ENCODE measurements around the gene DIDO1.
A peak's percentile ranks its signal among the peaks of the same experiment; 100 is the strongest.

DIDO1 gene

GRCh38 chr20:62941792-62942191 lies 15.5 kb upstream of the DIDO1 start:
- TF ChIP-seq CTCF (IDR thresholded peaks at IDR 0.05; ENCODE audit: low read depth, low read length) = no peak
- no peak for DNase-seq (ENCODE audit: extremely low read depth, low read depth)

GRCh38 chr20:62940875-62941274 lies 14.6 kb upstream of the DIDO1 start:
- no peak for TF ChIP-seq CTCF (IDR thresholded peaks at IDR 0.05; ENCODE audit: low read depth, low read length)
- DNase-seq (ENCODE audit: extremely low read depth, low read depth) = no peak

- no peak for DNase-seq (ENCODE audit: extremely low read depth, low read depth)
- no peak for TF ChIP-seq CTCF (IDR thresholded peaks at IDR 0.05; ENCODE audit: low read depth, low read length)
These were observed 12.0 kb upstream of the DIDO1 start, which contains the start of gene GID8 for GRCh38 chr20:62938105-62938888. TSS of gene GID8 (plus strand) at chr20:62938147. CDS start at chr20:62941503, 3,356 bp downstream.

GRCh38 chr20:62937268-62938104 lies 11.2 kb upstream of the DIDO1 start:
- no peak for TF ChIP-seq CTCF (IDR thresholded peaks at IDR 0.05; ENCODE audit: low read depth, low read length)
- DNase-seq (ENCODE audit: extremely low read depth, low read depth) = peak; percentile 90

GRCh38 chr20:62935968-62936585 lies 9.8 kb upstream of the DIDO1 start:
- TF ChIP-seq CTCF (IDR thresholded peaks at IDR 0.05; ENCODE audit: low read depth, low read length) = no peak
- DNase-seq (ENCODE audit: extremely low read depth, low read depth) = no peak

- TF ChIP-seq CTCF (IDR thresholded peaks at IDR 0.05; ENCODE audit: low read depth, low read length) = no peak
- DNase-seq (ENCODE audit: extremely low read depth, low read depth) = no peak
These were observed 9.1 kb upstream of the DIDO1 start for GRCh38 chr20:62935204-62935967.
